Urothelium cell line (cell line): ENCODE results near the gene RNF103.

Experiments
- DNase-seq: peaks from one replicate; pipeline ENCODE4 v3.0.0; 2011; ENCODE audit warnings: low spot score, mixed read lengths
- FAIRE-seq: peaks from 2 replicates; lab custom pipeline; 2011; peaks lifted over from hg19 to GRCh38; lab: Jason Lieb, UNC

The RNF103 gene

GRCh38 chr2:86570059-86570458 is 53.6 kb downstream of the RNF103 start:
- DNase-seq = no peak
- no peak for FAIRE-seq

- FAIRE-seq = no peak
- no peak for DNase-seq
Observed at GRCh38 chr2:86566821-86567190, 56.9 kb downstream of the RNF103 start.

GRCh38 chr2:86566158-86566820 is 57.4 kb downstream of the RNF103 start:
- FAIRE-seq (no peak), DNase-seq (no peak)

- DNase-seq (no peak), FAIRE-seq (no peak)
Observed at GRCh38 chr2:86563650-86564061, 60.0 kb downstream of the RNF103 start.

- peak; percentile 98 for DNase-seq
Observed at GRCh38 chr2:86562922-86563649, 60.6 kb downstream of the RNF103 start, which contains the start of gene CHMP3. Gene CHMP3 (minus strand): TSS chr2:86563443. CDS start chr2:86563348, 95 bp downstream.

GRCh38 chr2:86562485-86562921 is 61.2 kb downstream of the RNF103 start:
- FAIRE-seq (no peak), DNase-seq (no peak)

More at GRCh38 chr2:86562922-86563649, 60.6 kb downstream of the RNF103 start, which contains the start of gene CHMP3:
- peak; percentile 5 for FAIRE-seq

GRCh38 chr2:86557836-86558235 is 65.8 kb downstream of the RNF103 start:
- FAIRE-seq (no peak), DNase-seq (no peak)

GRCh38 chr2:86556508-86556907 is 67.2 kb downstream of the RNF103 start:
- FAIRE-seq (no peak), DNase-seq (no peak)
